GM11168 (cell line): Measurements from ENCODE around the gene KLHL17.
"Not testable (repeated sequence)": the region's sequence is repeated elsewhere in the genome, so short reads cannot be mapped to it uniquely, and the experiment has no call there.

ENCODE experiments used
- in situ Hi-C: fragments of 300-500 bp; cut with MboI; formaldehyde crosslinking; loops from one replicate; pipeline ENCODE4 v1.12.0; 2022; ENCODE audit warnings: low sequenced_read_pairs; ENCODE audit not compliant: unreplicated experiment

KLHL17 gene

GRCh38 chr1:935751-936231 is 24.6 kb upstream of the KLHL17 start:
- in situ Hi-C loops, result no loop called here

- in situ Hi-C loops, result no loop called here
Measured at GRCh38 chr1:936348-937264, 23.8 kb upstream of the KLHL17 start.

DNA sequence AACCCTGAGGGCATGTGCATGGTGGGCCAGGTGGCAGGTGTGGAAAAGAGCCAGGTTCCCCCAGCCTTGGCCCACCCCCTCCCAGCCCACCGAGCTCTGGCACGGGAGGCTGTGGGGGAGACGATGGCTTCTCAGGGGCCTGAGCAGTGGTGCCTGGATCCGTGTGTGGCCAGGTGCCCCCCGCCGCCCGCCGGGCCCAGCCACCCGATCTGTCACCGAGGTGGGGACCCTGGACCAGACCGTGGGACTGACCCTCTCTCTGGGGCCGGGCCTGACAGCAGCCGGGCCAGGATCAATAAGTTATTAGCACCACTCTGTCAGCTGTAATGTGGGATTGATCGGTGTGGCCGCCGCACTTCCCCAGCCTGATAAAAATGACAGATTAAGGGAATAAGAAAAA is 22.9 kb upstream of the KLHL17 start:
- in situ Hi-C loops, result no loop called here

DNA sequence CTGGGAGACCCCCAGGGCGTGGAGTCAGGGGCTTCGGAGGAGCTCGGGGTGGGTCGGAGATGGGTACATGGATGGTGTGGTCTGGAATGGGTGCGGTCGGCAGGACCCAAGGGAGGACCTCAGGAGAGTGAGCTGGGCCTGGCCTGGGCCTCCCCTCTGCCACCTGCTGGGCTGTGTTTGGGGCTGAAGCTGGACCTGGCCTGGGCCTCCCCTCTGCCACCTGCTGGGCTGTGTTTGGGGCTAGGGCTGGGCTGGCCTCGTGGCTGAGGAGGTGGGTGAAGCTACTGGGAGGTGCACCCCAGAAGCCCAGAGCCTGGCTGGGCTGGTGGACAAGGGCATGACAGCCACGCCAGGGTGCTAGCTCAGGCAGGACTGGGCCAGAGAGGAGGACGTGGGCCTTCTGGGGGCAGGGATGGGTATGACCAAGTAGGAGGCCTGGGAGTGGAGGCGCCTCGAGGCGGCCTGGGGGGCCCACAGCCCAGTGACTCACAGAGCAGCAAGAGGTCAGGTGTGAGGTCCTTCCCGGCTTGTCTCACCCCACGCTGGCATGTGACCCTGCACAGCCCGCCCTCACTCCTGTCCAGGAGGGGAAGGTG is 22.2 kb upstream of the KLHL17 start:
- in situ Hi-C loops, result no loop called here

DNA sequence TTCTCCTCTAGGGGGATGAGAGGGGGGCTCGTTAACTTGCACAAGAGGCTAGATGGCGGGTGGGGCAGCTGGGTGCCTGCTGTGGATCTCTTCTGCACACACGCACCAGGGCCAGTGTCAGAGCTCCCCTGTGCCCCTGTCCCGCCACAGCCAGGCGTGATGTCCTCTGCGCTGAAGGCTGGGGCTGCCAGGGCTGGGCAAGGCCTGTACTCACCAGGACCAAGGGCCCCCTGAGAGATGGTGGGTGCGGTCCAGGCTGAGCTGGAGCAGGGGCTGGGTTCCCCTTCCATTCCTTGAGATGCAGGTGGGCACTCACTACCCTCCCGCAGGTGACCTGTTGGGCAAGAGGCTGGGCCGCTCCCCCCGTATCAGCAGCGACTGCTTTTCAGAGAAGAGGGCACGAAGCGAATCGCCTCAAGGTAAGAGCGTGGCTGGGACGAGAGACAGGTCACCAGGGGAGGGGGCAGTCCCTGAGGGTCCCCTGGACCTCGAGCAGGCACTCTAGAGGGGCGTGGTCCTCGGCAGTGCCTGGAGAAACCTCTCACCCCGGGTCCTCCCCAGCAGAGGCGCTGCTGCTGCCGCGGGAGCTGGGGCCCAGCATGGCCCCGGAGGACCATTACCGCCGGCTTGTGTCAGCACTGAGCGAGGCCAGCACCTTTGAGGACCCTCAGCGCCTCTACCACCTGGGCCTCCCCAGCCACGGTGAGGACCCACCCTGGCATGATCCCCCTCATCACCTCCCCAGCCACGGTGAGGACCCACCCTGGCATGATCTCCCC is 21.5 kb upstream of the KLHL17 start:
- in situ Hi-C loops, result no loop called here

DNA sequence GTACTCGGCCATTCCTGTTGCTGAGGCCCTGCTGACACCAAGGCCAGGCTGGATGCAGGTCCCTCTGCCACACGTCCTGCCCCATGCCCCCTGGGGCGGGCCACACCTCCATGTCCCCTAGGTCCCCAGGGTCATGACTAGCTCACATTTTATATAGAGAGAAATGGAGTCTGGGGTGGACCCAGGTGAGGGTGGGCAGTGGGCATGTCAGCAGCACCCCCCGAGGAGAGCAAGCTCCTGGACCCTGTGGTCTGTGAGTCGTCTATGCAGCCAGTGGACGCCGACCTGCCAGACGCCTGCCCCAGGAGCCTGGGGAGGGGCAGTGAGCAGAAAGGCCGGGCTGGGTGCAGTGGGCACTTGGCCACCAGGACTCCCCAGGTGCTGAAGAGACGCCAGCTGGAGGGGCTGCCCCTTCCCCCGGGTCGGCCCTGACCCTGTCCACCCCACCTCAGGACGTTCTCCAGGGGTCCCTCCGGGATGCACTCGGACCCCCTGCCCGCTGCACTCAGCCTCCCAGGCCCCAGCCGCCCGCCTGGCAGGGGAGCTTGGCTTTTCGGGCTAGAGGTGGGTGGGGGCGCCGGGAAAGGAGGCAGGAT is 20.8 kb upstream of the KLHL17 start:
- in situ Hi-C loops, result no loop called here

GRCh38 chr1:940107-941014 is 20.0 kb upstream of the KLHL17 start:
- in situ Hi-C loops, result no loop called here

DNA sequence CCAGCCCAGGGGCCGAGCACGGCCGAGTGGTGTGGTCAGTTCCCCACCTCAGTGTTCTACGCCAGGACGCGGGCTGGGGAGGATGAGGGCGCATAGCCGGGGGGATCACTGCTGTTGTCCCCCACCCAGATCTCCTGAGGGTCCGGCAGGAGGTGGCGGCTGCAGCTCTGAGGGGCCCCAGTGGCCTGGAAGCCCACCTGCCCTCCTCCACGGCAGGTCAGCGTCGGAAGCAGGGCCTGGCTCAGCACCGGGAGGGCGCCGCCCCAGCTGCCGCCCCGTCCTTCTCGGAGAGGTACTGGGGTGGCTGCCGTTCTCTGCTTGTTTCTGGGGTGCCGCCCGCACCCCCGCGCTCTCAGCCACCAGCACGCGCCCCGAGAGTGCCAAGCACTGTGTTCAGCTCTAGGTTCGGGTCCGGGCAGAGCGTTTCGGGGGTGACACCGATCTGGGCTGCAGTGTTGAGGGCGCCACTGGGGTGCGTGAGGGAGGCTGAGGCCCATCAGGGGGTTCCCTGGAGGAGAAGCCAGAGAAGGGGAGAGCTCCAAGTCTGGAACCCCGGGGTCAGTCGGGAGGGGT is 19.3 kb upstream of the KLHL17 start:
- in situ Hi-C loops, result no loop called here

GRCh38 chr1:941588-942383 is 18.6 kb upstream of the KLHL17 start:
- in situ Hi-C loops, result no loop called here

DNA sequence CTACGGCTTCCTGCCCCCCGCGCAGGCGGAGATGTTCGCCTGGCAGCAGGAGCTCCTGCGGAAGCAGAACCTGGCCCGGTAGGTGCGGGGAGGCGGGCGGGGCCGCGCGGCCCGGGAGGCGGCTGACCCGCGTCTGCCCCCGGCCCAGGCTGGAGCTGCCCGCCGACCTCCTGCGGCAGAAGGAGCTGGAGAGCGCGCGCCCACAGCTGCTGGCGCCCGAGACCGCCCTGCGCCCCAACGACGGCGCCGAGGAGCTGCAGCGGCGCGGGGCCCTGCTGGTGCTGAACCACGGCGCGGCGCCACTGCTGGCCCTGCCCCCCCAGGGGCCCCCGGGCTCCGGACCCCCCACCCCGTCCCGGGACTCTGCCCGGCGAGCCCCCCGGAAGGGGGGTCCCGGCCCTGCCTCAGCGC is 18.0 kb upstream of the KLHL17 start:
- in situ Hi-C loops, result no loop called here

DNA sequence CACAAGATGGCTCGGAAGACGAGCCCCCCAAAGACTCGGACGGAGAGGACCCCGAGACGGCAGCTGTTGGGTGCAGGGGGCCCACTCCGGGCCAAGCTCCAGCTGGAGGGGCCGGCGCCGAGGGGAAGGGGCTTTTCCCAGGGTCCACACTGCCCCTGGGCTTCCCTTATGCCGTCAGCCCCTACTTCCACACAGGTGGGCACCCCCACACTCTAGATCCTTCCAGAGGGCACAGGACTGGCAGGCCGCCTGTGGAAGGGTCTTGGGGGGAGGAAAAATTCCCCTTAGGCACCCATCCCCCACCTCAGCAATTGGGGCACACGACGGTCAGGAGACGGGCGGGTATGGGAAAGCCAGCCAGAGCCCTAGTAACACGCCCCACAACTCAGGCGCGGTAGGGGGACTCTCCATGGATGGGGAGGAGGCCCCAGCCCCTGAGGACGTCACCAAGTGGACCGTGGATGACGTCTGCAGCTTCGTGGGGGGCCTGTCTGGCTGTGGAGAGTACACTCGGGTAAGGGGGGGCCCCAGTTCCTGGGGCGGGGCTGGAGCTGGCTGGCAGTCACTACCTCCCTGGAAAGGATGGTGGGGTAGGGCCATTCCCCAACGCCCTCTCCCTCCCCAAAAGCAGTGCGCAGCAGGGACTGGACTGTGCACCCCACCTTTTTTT is 17.4 kb upstream of the KLHL17 start:
- in situ Hi-C loops, result no loop called here

- in situ Hi-C loops, result no loop called here
Measured at GRCh38 chr1:943545-944340, 16.6 kb upstream of the KLHL17 start.

DNA sequence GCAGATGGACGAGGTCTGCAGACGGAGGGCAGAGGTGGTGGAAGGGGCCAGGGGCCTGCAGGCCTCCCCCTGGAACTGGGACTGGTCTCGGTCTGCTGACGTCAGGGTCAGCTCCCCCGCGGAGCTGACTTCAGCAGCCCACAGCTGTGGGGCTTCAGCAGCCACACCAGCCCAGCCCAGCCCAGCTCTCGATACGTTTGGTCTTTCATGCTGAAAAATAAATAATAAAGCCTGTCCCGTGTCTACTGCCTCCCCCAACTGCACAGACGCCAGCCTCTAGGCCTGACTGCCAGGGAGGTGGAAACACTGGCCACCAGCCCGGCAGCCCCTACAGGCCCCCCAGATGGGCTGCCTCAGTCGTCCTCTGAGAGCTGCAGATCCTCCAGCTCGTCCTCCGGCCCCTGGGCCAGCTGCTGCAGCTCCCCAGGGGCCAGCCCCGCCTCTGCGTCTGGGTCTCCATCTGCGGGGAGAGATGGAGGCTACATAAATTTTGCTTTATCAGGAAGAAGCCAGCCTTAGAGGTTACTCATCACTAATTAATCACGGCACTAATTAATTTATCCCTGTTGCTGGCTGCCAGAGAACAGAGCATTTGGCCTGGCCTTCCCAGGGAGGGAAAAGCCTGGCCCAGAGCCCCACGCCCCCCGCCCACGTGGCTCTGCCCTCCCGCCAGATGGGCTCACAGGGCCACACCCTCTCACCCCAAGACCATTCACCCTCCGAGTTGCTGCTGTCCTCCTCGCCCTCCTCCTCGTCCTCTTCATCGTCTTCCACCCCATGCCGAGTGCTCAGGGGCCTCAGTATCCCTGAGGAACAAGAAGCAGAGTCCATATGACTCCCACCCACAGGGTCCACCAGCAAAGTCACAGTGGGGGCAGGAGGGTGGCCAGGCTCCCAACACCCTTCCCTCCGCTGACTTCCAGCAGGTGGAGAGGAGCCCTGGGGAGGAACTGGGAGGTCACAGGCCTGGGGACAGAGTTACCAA is 15.8 kb upstream of the KLHL17 start:
- in situ Hi-C loops, result no loop called here

DNA sequence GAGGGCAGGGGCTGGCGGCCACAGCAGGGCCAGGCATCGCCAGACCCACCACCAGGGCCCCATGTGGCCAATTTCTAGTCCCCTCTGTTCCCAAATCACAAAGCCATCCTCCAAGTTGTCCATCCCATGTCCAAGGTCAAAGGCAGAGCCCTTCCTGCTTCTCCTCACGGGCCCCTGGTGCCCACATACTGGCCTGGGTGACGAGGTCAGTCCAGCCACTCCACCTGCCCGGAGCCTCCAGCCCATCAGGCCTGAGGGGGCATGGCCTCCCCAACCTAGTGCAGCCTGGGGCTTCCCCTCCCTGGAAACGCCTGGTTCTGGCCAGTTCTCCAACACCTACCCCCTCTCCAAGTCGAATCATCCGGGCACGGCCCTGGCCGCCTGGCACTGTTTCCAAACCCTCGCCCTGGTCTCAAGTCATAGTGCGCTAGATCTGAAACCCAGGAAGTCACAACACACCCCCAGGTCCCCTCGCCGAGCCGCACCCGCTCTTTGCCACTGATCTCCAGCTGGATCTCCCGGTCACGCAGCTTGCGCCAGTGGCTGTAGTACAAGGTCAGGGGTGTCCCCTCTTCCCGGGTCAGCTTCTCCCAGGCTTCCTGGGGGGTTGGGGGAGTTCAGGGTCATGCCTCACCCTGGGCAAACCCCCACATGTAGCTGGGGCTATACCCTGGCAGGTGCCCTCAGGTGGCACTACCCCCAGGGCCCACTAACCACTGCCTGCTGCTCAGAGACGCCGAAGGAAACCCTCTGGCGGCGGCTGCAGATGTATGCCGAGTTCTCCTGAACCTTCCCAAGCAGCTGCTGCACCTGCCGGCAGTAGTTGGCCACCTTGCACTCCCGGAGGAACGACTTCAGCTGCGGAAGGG is 14.5 kb upstream of the KLHL17 start:
- in situ Hi-C loops, result no loop called here

GRCh38 chr1:946811-947210 is 13.6 kb upstream of the KLHL17 start:
- in situ Hi-C loops, result not testable (repeated sequence)
